Head of caudate nucleus (tissue), 42 donors: ENCODE data around the gene PCDHA5.
A peak's percentile ranks its signal among the peaks of the same experiment; 100 is the strongest.
"Not testable (repeated sequence)": the region's sequence is repeated elsewhere in the genome, so short reads cannot be mapped to it uniquely, and the experiment has no call there.

ENCODE experiments used
- DNase-seq, 42 donors: peaks; one replicate each; pipeline versions ENCODE4 v3.0.0 to v3.0.0-alpha.2; 2020 to 2021; ENCODE audit warnings: mixed read lengths in 7 of 42
- intact Hi-C: fragments of 100-400 bp; cut with DNase I; formaldehyde crosslinking; loops from one replicate; pipeline ENCODE4 v1.15.0; 2022

Gene PCDHA5

GRCh38 chr5:140808889-140809291 lies 12.5 kb upstream of the PCDHA5 start:
- DNase-seq, result no peak

GRCh38 chr5:140822281-140822629 lies 842 bp downstream of the PCDHA5 start:
- DNase-seq, result no peak

More at GRCh38 chr5:140808889-140809291, 12.5 kb upstream of the PCDHA5 start:
- intact Hi-C loops, result no loop called here

GRCh38 chr5:140822969-140823368 lies 1.6 kb downstream of the PCDHA5 start:
- intact Hi-C loops, DNase-seq: not testable (repeated sequence)

More at GRCh38 chr5:140822281-140822629, 842 bp downstream of the PCDHA5 start:
- intact Hi-C loops, result no loop called here

GRCh38 chr5:140823475-140823874 lies 2.1 kb downstream of the PCDHA5 start:
- DNase-seq, result no peak
- intact Hi-C loops, result no loop called here

- DNase-seq, result peak in 2 of 42 donors; percentile 20 to 61
- intact Hi-C loops, result no loop called here
Measured at GRCh38 chr5:140827704-140828361, 6.4 kb downstream of the PCDHA5 start, which contains the start of gene PCDHA6. Gene PCDHA6, plus strand, starts transcription at chr5:140827960. Its CDS starts 132 bp downstream, at chr5:140828092.

- intact Hi-C loops, result no loop called here
- peak in 1 of 42 donors; percentile 19 for DNase-seq
Measured at GRCh38 chr5:140828362-140828737, 6.9 kb downstream of the PCDHA5 start.

GRCh38 chr5:140829511-140830501 lies 8.4 kb downstream of the PCDHA5 start:
- DNase-seq, intact Hi-C loops: not testable (repeated sequence)

GRCh38 chr5:140833993-140834392 lies 12.6 kb downstream of the PCDHA5 start, which contains the start of gene PCDHA7:
Gene PCDHA7, plus strand, starts transcription at chr5:140834269. Its CDS starts 115 bp downstream, at chr5:140834384.
- DNase-seq, result peak in 3 of 42 donors; percentile 34 to 63 (median 56)
- intact Hi-C loops, result no loop called here

- intact Hi-C loops, DNase-seq: not testable (repeated sequence)
Measured at GRCh38 chr5:140834439-140835008, 13.1 kb downstream of the PCDHA5 start.

- intact Hi-C loops, result no loop called here
- no peak for DNase-seq
Measured at GRCh38 chr5:140835622-140836510, 14.5 kb downstream of the PCDHA5 start.

GRCh38 chr5:140840978-140841962 lies 19.9 kb downstream of the PCDHA5 start, which contains the start of gene PCDHA8:
Gene PCDHA8, plus strand, starts transcription at chr5:140841187. Its CDS starts 135 bp downstream, at chr5:140841322.
- intact Hi-C loops, result no loop called here
- DNase-seq, result peak in 17 of 42 donors; percentile 21 to 84 (median 50)

GRCh38 chr5:140842798-140843733 lies 21.7 kb downstream of the PCDHA5 start:
- intact Hi-C loops, result no loop called here
- DNase-seq, result no peak

- intact Hi-C loops, result not testable (repeated sequence)
Measured at GRCh38 chr5:140848139-140849102, 27.0 kb downstream of the PCDHA5 start, which contains the start of gene PCDHA9. Gene PCDHA9, plus strand, starts transcription at chr5:140848382. Its CDS starts 114 bp downstream, at chr5:140848496.

GRCh38 chr5:140849831-140850634 lies 28.6 kb downstream of the PCDHA5 start:
- DNase-seq, intact Hi-C loops: not testable (repeated sequence)

More at GRCh38 chr5:140848139-140849102, 27.0 kb downstream of the PCDHA5 start, which contains the start of gene PCDHA9:
- DNase-seq, result not testable (repeated sequence)
